SU-DHL-6 (cell line): Measurements from ENCODE around the gene NPIPB2.

Experiments used
- H2AFZ ChIP-seq: fragments of 200-600 bp; sonication (generic); 2 replicates; pipeline ENCODE4 v1.6.1; 2014; ENCODE audit warnings: low read depth, mild to moderate bottlenecking, moderate library complexity, mixed read lengths, antibody characterized with exemption, low read length; ENCODE audit not compliant: severe bottlenecking
- H3F3A ChIP-seq: fragments of 200-600 bp; shearing (Covaris generic); 2 replicates; pipeline ENCODE4 v1.6.0; 2016; ENCODE audit warnings: antibody characterized with exemption, mild to moderate bottlenecking; ENCODE audit not compliant: insufficient read depth
- H3K27ac ChIP-seq: fragments of 200-600 bp; sonication (generic); 2 replicates; pipeline ENCODE4 v1.5.1; 2016; ENCODE audit warnings: low read depth, mild to moderate bottlenecking, low read length, moderate library complexity, mixed read lengths
- H3K27me3 ChIP-seq: fragments of 200-600 bp; sonication (generic), shearing (Covaris generic); 2 replicates; pipeline ENCODE4 v1.6.0; 2014; ENCODE audit warnings: mild to moderate bottlenecking, low read length
- H3K36me3 ChIP-seq: fragments of 200-600 bp; sonication (generic); 2 replicates; pipeline ENCODE4 v1.6.1; 2014; ENCODE audit warnings: mild to moderate bottlenecking, low read length, mixed read lengths
- H3K4me2 ChIP-seq: fragments of 300-600, 200-600 bp; shearing (Covaris generic), sonication (generic); 2 replicates; pipeline ENCODE4 v1.6.0; 2014; ENCODE audit warnings: low read length, low read depth, mild to moderate bottlenecking; ENCODE audit not compliant: poor library complexity, severe bottlenecking
- H3K4me3 ChIP-seq: fragments of 200-600 bp; sonication (generic); 2 replicates; pipeline ENCODE4 v1.5.1; 2014; ENCODE audit warnings: antibody characterized with exemption, low read length, mild to moderate bottlenecking, mixed read lengths; ENCODE audit not compliant: insufficient read depth, poor library complexity, severe bottlenecking
- H3K79me2 ChIP-seq: fragments of 200-600 bp; sonication (generic); 2 replicates; pipeline ENCODE4 v1.6.1; 2014; ENCODE audit warnings: mild to moderate bottlenecking, low read length, moderate library complexity; ENCODE audit not compliant: insufficient read depth
- H3K9ac ChIP-seq: fragments of 200-600 bp; sonication (generic); 2 replicates; pipeline ENCODE4 v1.7.0; 2014; ENCODE audit warnings: mild to moderate bottlenecking, low read length
- H3K9me2 ChIP-seq: fragments of 200-600 bp; sonication (generic); replicated peaks from 2 replicates; pipeline ENCODE4 v1.6.1; 2014; ENCODE audit warnings: low read length; ENCODE audit not compliant: insufficient read depth
- H3K9me3 ChIP-seq: fragments of 200-600 bp; sonication (generic); 2 replicates; pipeline ENCODE4 v1.6.1; 2014; ENCODE audit warnings: low read length, mixed read lengths; ENCODE audit not compliant: insufficient read depth
- H4K20me1 ChIP-seq: fragments of 200-600 bp; sonication (generic); 2 replicates; pipeline ENCODE4 v1.6.1; 2014; ENCODE audit warnings: low read depth, mild to moderate bottlenecking, antibody characterized with exemption, low read length, moderate library complexity, mixed read lengths
- EZH2phosphoT487 ChIP-seq: fragments of 200-600 bp; sonication (generic), shearing (Covaris generic); conservative IDR thresholded peaks from 2 replicates; pipeline ENCODE4 v1.6.1; 2018; ENCODE audit warnings: mild to moderate bottlenecking, antibody characterized with exemption, low read length, moderate library complexity, mixed read lengths
- TF ChIP-seq, protein P1 (sequence below): fragments of 200-600 bp; sonication (generic); IDR thresholded peaks from one replicate; pipeline ENCODE4 v1.5.1; 2017; ENCODE audit warnings: antibody characterized with exemption, mild to moderate bottlenecking, low read length, moderate library complexity; ENCODE audit not compliant: insufficient read depth, poor library complexity, severe bottlenecking

The NPIPB2 gene

DNA sequence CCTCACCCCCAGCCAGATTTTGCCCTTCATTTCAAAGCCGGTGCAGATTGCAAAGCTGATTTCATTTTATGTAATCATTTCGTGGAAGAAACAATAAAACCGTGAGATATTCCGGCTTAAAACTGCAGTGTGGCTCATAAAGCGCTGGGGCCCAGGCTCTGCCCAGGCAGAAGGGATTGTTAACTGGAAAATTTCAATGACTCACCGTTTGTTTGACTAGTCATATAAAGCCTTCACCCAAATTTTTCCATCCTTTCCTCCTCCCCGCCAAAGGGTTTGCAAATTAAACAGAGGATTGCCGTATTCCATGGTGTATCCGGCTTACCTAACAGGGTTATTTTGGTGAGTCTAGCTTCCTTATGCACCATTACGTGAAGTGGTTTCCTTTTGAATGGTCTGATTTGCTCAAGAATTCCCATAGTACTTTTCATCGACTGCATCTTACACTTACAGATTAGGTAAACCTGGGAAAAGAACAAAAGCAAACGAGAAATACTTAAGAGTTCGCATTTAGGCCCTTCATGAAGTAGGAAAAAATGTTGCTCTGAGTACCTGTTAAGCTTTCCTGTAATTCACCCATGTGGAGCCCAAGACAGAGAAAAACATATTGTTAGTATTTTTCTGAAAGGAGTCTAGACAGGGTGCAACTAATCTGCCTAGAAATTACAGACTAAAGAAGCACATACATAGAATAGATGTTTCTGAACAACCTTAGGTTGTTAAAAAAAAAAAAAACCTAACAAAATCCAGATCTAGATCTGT is 25.1 kb downstream of the NPIPB2 start:
- TF ChIP-seq, protein P1, sequence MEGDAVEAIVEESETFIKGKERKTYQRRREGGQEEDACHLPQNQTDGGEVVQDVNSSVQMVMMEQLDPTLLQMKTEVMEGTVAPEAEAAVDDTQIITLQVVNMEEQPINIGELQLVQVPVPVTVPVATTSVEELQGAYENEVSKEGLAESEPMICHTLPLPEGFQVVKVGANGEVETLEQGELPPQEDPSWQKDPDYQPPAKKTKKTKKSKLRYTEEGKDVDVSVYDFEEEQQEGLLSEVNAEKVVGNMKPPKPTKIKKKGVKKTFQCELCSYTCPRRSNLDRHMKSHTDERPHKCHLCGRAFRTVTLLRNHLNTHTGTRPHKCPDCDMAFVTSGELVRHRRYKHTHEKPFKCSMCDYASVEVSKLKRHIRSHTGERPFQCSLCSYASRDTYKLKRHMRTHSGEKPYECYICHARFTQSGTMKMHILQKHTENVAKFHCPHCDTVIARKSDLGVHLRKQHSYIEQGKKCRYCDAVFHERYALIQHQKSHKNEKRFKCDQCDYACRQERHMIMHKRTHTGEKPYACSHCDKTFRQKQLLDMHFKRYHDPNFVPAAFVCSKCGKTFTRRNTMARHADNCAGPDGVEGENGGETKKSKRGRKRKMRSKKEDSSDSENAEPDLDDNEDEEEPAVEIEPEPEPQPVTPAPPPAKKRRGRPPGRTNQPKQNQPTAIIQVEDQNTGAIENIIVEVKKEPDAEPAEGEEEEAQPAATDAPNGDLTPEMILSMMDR = no peak
- TF ChIP-seq EZH2phosphoT487 = no peak
- Histone ChIP-seq H3K4me3 (peak overlapping the region; percentile 48), H3K9me3 (no peaks in the 10 kb centered on the region), H3K36me3 (no peaks in the 10 kb centered on the region), H3F3A (no peaks in the 10 kb centered on the region), H3K9me2 (no peaks in the 10 kb centered on the region), H2AFZ (peak overlapping the region; percentile 90), H3K27me3 (no peaks in the 10 kb centered on the region), H4K20me1 (peaks cover 19% of the 10 kb centered on the region; the same call in 1 of the 2 replicates), H3K9ac (peak overlapping the region; percentile 37; the same call in 1 of the 2 replicates), H3K27ac (no peak overlapping the region), H3K79me2 (peaks cover 40% of the 10 kb centered on the region), H3K4me2 (peak overlapping the region; percentile 68)

DNA sequence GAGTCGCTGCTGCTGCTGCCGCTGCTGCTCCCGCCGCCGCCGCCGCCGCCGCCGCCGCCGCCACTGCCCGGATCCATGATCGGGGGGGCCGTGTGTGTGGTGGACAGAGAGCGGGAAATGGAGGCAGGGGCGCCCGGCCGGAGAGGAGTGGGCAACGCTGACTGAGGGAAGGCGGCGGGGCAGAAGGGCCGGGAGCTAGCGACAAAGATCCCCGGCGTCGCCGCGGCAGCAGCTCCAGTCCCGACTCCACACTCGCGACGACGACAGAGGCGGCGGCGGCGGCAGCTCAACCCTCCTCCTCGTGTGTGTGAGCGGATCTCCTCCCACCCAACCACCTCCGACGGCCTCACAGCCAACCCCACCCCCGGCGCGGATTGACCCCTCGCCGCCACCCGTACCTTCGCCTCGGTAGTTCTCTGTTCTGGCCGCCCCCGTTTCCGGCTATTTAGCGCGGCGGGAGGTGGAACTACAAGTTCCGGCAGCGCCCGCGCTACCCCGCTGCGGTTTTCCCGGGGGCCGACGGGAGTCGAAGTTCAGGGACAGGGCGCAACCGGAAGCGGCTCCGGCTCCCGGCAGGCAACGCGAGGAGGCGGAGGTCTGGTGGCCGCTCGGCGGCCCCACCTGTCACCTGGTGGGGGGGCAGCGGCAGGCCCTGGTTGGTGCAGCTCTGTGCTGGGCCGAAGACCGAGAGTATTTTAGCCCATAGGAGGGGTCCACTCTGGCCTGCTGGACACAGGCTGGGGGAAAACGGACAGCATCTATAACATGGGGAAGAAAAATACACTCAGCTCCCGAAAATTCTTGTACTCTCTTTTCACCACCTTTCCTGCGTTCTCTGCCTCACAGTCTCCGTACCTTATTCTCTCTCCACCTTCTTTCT is 26.0 kb downstream of the NPIPB2 start, which contains the start of gene GSPT1:
Gene GSPT1, minus strand, starts transcription at position 313 of the 880 bp plus-strand sequence. Its CDS starts 236 bp downstream, at position 77.
- Histone ChIP-seq H3K4me2 (peak within 1 kb of the TSS; percentile 92), H3K9me2 (no peaks in the 10 kb centered on the region), H4K20me1 (peaks cover 19% of the 10 kb centered on the region; the same call in 1 of the 2 replicates), H3K27ac (peak within 1 kb of the TSS; percentile 49), H3K79me2 (peaks cover 47% of the 10 kb centered on the region), H3K9ac (peak within 1 kb of the TSS; percentile 73), H3K4me3 (peak within 1 kb of the TSS; percentile 77), H3K36me3 (no peaks in the 10 kb centered on the region), H2AFZ (peak within 1 kb of the TSS; percentile 90), H3K27me3 (no peaks in the 10 kb centered on the region), H3F3A (no peaks in the 10 kb centered on the region), H3K9me3 (no peaks in the 10 kb centered on the region)
- TF ChIP-seq, protein P1 = no peak
- TF ChIP-seq EZH2phosphoT487 = no peak

DNA sequence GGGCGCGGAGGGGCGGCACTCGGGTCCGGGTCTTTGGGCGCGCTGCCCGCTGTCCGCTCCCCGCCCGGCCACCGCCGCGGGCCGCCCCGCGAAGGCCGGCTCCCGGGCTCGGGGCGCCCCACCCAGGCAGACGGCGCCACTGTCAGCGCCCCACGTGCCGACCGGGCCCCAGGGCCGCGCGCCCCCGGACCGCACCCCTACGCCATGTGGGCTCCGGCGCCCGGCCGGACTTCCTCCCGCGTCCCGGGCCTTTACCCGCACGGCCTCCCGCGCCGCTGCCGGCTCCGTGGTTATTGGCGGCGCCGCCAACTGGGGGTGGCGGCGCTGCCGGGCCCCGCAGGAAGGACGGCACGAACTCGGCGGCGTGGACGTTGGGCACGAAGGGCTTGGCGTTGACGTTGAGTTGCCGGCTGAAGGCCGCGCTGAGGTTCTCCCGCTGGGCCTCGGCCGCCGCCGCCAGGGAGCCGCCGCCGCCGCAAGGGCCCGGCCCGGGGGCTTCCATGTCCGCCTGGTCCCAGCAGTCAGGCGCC is 26.7 kb downstream of the NPIPB2 start:
- Histone ChIP-seq H3K27ac (peak overlapping the region; percentile 49), H3F3A (no peaks in the 10 kb centered on the region), H3K9me2 (no peaks in the 10 kb centered on the region), H3K27me3 (no peaks in the 10 kb centered on the region), H3K9me3 (no peaks in the 10 kb centered on the region), H3K36me3 (0 out of 2 replicates have a peak, but pooled peaks cover 2% of the 10 kb centered on the region), H3K4me2 (peak overlapping the region; percentile 92), H3K79me2 (peaks cover 55% of the 10 kb centered on the region), H4K20me1 (peaks cover 26% of the 10 kb centered on the region; the same call in 1 of the 2 replicates), H3K9ac (peak overlapping the region; percentile 73), H2AFZ (no peak overlapping the region), H3K4me3 (peak overlapping the region; percentile 77)
- TF ChIP-seq, protein P1 = no peak
